Peyer's patch (tissue), 4 donors: ENCODE measurements around the gene DDIT4. TPM values are rescaled to one million over a fixed set of nuclear protein-coding genes. Genes with fewer than 3 reads are reported as not detected.
A peak's percentile ranks its signal among the peaks of the same experiment; 100 is the strongest.
"Not testable (repeated sequence)": the region's sequence is repeated elsewhere in the genome, so short reads cannot be mapped to it uniquely, and the experiment has no call there.

Experiments
- DNase-seq, 3 donors: peaks; one replicate each; pipeline ENCODE4 v3.0.0-alpha.2; 2017 to 2019
- H3K27ac ChIP-seq, 4 donors: fragments of 200-600 bp; sonication (generic); one replicate each; pipeline ENCODE4 v1.5.1; 2016 to 2019
- H3K27me3 ChIP-seq, 2 donors: fragments of 200-600 bp; sonication (generic); one replicate each; pipeline ENCODE4 v1.5.1; 2019
- H3K36me3 ChIP-seq, 3 donors: fragments of 200-600 bp; sonication (generic); one replicate each; pipeline ENCODE4 v1.5.1; 2016 to 2019
- H3K4me1 ChIP-seq, 4 donors: fragments of 200-600 bp; sonication (generic); one replicate each; pipeline ENCODE4 v1.5.1; 2016 to 2019
- H3K4me3 ChIP-seq, 4 donors: fragments of 200-600 bp; sonication (generic); 1 replicate in 3 of 4; 2 replicates in 1 of 4; pipeline ENCODE4 v1.5.1; 2016 to 2019; ENCODE audit warnings: mild to moderate bottlenecking in 1 of 4
- H3K9me3 ChIP-seq, 4 donors: fragments of 200-600 bp; sonication (generic); one replicate each; pipeline ENCODE4 v1.5.1; 2016 to 2019; ENCODE audit warnings: mild to moderate bottlenecking in 1 of 4
- POLR2A ChIP-seq, 2 donors: fragments of 450-650 bp; IDR thresholded peaks; one replicate each; pipeline ENCODE4 v1.5.1; 2017; ENCODE audit warnings: antibody characterized with exemption in 2 of 2, mild to moderate bottlenecking in 2 of 2, moderate library complexity in 2 of 2
- total RNA-seq, 4 donors: library from RNA; depleted of rRNA; stranded (reverse); fragments of >200 nt; gene quantifications; one replicate each; pipeline ENCODE4 v1.1.0, GENCODE V29; 2016
- TF ChIP-seq, protein P1 (sequence below), 6 experiments: fragments of 450-650 bp in 4 of 6; fragments of 200-600 bp in 2 of 6; sonication (generic) in 1 of 6; IDR thresholded peaks; one replicate each; pipeline ENCODE4 v1.5.1; 2017 to 2019; ENCODE audit warnings: antibody characterized with exemption in 6 of 6, mild to moderate bottlenecking in 3 of 6, moderate library complexity in 1 of 6

DDIT4 gene
- total RNA-seq, 4 donors from 2014 or later: 80.6 to 275 (median 123) TPM

- TF ChIP-seq POLR2A (IDR thresholded peaks at IDR 0.05): no peak
- TF ChIP-seq, protein P1, sequence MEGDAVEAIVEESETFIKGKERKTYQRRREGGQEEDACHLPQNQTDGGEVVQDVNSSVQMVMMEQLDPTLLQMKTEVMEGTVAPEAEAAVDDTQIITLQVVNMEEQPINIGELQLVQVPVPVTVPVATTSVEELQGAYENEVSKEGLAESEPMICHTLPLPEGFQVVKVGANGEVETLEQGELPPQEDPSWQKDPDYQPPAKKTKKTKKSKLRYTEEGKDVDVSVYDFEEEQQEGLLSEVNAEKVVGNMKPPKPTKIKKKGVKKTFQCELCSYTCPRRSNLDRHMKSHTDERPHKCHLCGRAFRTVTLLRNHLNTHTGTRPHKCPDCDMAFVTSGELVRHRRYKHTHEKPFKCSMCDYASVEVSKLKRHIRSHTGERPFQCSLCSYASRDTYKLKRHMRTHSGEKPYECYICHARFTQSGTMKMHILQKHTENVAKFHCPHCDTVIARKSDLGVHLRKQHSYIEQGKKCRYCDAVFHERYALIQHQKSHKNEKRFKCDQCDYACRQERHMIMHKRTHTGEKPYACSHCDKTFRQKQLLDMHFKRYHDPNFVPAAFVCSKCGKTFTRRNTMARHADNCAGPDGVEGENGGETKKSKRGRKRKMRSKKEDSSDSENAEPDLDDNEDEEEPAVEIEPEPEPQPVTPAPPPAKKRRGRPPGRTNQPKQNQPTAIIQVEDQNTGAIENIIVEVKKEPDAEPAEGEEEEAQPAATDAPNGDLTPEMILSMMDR (IDR thresholded peaks at IDR 0.05): no peak
- no peak overlapping the region for H3K4me3 ChIP-seq
- H3K27ac ChIP-seq: no peak overlapping the region
- no peaks in the 10 kb centered on the region for H3K27me3 ChIP-seq
- no peaks in the 10 kb centered on the region for H3K36me3 ChIP-seq
- H3K9me3 ChIP-seq: no peaks in the 10 kb centered on the region
- DNase-seq: no peak
- H3K4me1 ChIP-seq: peaks cover 0 to 10% (median 5%) of the 10 kb centered on the region in 4 donors
Measured at GRCh38 chr10:72283131-72283530, 9.4 kb downstream of the DDIT4 start.

- no peak for DNase-seq
- TF ChIP-seq, protein P1 (IDR thresholded peaks at IDR 0.05): no peak
- no peak for TF ChIP-seq POLR2A (IDR thresholded peaks at IDR 0.05)
- Histone ChIP-seq H3K27ac (peak overlapping the region in 1 of 4 donors; percentile 44), H3K36me3 (no peaks in the 10 kb centered on the region), H3K4me3 (no peak overlapping the region), H3K4me1 (peaks cover 0 to 10% (median 6%) of the 10 kb centered on the region in 4 donors), H3K27me3 (no peaks in the 10 kb centered on the region), H3K9me3 (no peaks in the 10 kb centered on the region)
Measured at GRCh38 chr10:72285972-72286521, 12.3 kb downstream of the DDIT4 start.

DNA sequence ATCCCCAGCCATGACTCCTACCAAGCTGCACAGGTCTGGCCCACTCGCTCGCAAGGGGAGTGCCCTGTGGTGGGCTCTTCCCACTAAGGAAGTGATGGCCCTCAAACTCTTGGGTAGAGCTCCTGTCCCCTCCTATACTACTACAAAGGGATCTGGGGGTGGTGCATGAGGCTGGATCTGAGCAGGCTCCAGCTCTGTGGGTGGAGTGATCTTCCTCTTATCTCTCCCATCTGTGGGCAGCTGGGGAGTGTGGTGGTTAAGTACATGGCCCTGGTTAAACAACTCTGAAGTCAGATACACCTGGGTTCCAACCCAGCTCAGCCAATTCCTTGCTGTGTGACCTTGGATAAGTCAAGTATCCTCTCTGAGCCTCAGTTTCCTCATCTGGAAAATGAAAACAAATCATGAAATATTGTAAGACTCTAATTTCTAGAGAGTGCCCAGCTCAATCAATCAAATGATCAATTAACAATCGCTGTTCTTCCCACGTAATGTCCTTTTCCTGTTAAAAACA is 17.4 kb downstream of the DDIT4 start:
- no peaks in the 10 kb centered on the region for H3K27me3 ChIP-seq
- TF ChIP-seq POLR2A (IDR thresholded peaks at IDR 0.05): no peak
- TF ChIP-seq, protein P1 (IDR thresholded peaks at IDR 0.05): no peak
- no peak overlapping the region for H3K4me3 ChIP-seq
- no peak for DNase-seq
- peaks cover 0 to 11% (median 2%) of the 10 kb centered on the region in 4 donors for H3K4me1 ChIP-seq
- H3K27ac ChIP-seq: no peak overlapping the region
- no peaks in the 10 kb centered on the region for H3K36me3 ChIP-seq
- no peaks in the 10 kb centered on the region for H3K9me3 ChIP-seq

DNA sequence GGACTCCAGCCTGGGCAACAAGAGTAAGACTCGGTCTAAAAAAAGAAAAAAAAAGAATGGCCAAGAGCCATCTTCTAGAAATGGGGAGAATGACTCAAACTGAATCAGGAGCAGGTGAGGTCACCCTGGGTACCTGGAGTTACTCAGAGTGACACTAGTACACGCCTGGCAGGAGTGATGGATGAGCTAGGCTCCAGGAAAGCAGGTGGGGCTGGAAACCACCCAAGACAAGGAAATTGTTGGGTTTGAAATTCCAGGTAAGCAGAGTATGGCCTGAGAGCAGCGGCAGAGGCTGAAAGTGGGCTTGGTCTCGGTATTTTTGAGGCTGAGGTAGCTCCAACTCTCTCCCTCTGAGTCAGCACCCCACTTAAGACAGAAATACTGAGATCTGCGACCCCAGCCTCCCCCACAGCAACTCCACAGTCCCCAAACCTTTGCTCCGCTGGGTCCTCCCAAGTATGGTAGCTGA is 18.5 kb downstream of the DDIT4 start:
- Histone ChIP-seq H3K4me3 (no peak overlapping the region), H3K27me3 (no peaks in the 10 kb centered on the region), H3K27ac (peak overlapping the region in 1 of 4 donors; percentile 25), H3K36me3 (no peaks in the 10 kb centered on the region), H3K4me1 (peaks cover 0 to 17% (median 3%) of the 10 kb centered on the region in 4 donors), H3K9me3 (no peaks in the 10 kb centered on the region)
- no peak for TF ChIP-seq POLR2A (IDR thresholded peaks at IDR 0.05)
- TF ChIP-seq, protein P1 (IDR thresholded peaks at IDR 0.05): no peak
- DNase-seq: peak in 2 of 3 donors; percentile 50 to 72

DNA sequence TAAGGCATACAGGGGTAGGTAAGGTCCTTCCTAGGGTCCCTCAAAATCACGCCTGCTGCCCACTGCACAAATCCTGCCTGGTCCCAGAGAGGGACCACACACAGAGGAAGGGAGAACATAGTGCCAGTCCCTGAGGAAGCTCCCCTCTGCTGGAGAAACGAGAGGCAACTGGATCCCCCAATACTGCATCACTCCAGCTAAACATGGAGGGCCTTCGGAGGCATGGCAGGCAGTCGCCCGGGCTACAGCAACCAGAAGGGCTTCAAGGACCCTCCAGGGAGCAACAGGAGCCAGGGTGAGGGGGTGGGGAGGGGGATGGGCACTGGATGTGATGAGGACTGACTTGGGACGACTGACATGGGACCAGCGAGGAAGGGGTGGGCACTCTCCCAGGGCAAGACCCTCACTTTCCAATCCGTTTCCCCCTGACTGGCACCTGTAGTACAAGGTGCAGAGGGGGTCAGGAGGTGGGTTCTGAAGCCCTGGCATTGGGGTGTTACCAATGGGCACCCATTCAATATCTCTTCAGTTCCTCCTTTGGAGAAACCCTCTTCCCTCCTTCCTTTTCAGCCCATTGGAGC is 21.7 kb downstream of the DDIT4 start:
- Histone ChIP-seq H3K4me3 (no peak overlapping the region), H3K9me3 (no peaks in the 10 kb centered on the region), H3K27ac (peak overlapping the region in 1 of 4 donors; percentile 100), H3K4me1 (peaks cover 0 to 22% (median 7%) of the 10 kb centered on the region in 4 donors), H3K27me3 (no peaks in the 10 kb centered on the region), H3K36me3 (no peaks in the 10 kb centered on the region)
- no peak for DNase-seq
- TF ChIP-seq, protein P1 (IDR thresholded peaks at IDR 0.05): no peak
- TF ChIP-seq POLR2A (IDR thresholded peaks at IDR 0.05): no peak

GRCh38 chr10:72296829-72297280 is 23.1 kb downstream of the DDIT4 start:
- not testable (repeated sequence) for H3K36me3 ChIP-seq, H3K27me3 ChIP-seq, DNase-seq, H3K9me3 ChIP-seq
- peaks cover 0 to 12% (median 7%) of the 10 kb centered on the region in 4 donors for H3K4me1 ChIP-seq
- H3K27ac ChIP-seq: peak overlapping the region; percentile 89 to 100 (median 96)
- H3K4me3 ChIP-seq: peak overlapping the region; percentile 58 to 81 (median 63)
